GM12878 (cell line): Measurements from ENCODE around the gene ANOS1. TPM values are rescaled to one million over a fixed set of nuclear protein-coding genes. Genes with fewer than 3 reads are reported as not detected.

ENCODE experiments used
- ATAC-seq: fragments of 200-7000 bp; cut with Tn5 transposase; 3 replicates; pipeline ENCODE4 v1.9.1; 2020; ENCODE audit warnings: mild to moderate bottlenecking, moderate library complexity
- BruUV-seq: library from RNA; stranded (reverse); fragments of 400-500 nt; replicated peaks from 2 replicates; lab custom pipeline; 2021; lab: Mats Ljungman, UMichigan
- CTCF ChIA-PET: fragments of 300-600 bp; sonication (Branson Sonifier 250); formaldehyde crosslinking; extraction: SDS; loops from one replicate; lab custom pipeline; 2021; ENCODE audit warnings: inconsistent platforms; lab: Yijun Ruan, JAX
- POLR2A ChIA-PET: fragments of 350-600 bp; formaldehyde crosslinking; extraction: SDS; loops from one replicate; lab custom pipeline; 2021; ENCODE audit warnings: inconsistent platforms; lab: Charles Lee
- RAD21 ChIA-PET: fragments of 300-600 bp; sonication (Branson Sonifier 250); formaldehyde crosslinking; loops from one replicate; lab custom pipeline; 2023; ENCODE audit warnings: antibody characterized with exemption; ENCODE audit not compliant: unreplicated experiment; lab: Charles Lee
- SMC1A ChIA-PET: fragments of 300-600 bp; sonication (Branson Sonifier 250); formaldehyde crosslinking; loops from one replicate; lab custom pipeline; 2023; ENCODE audit not compliant: unreplicated experiment, uncharacterized antibody; lab: Charles Lee
- DNase-seq: peaks from one replicate; pipeline ENCODE4 v3.0.0-alpha.2; 2011; ENCODE audit warnings: low read depth, low spot score
- FAIRE-seq: peaks from 3 replicates; lab custom pipeline; 2011; peaks lifted over from hg19 to GRCh38; lab: Jason Lieb, UNC
- H2AFZ ChIP-seq: 2 replicates; pipeline ENCODE4 v1.6.0; 2011; ENCODE audit warnings: low read depth, low read length, control low read depth; ENCODE audit not compliant: control insufficient read depth
- H3K27ac ChIP-seq: 2 replicates; pipeline ENCODE4 v1.5.1; 2011; ENCODE audit warnings: control low read depth; ENCODE audit not compliant: control insufficient read depth, insufficient read depth
- H3K27me3 ChIP-seq, 2 experiments: replicated peaks in 1 of 2; 2 replicates each; pipeline versions ENCODE4 v1.6.0 to v1.6.1; 2011; ENCODE audit warnings: low read length in 1 of 2; ENCODE audit not compliant: control insufficient read depth in 2 of 2, insufficient read depth in 2 of 2
- H3K36me3 ChIP-seq, 2 experiments: 2 replicates each; pipeline ENCODE4 v1.5.1; 2011; ENCODE audit warnings: low read length in 1 of 2; ENCODE audit not compliant: control insufficient read depth in 2 of 2, insufficient read depth in 2 of 2
- H3K4me1 ChIP-seq: 2 replicates; pipeline ENCODE4 v1.6.1; 2011; ENCODE audit warnings: mild to moderate bottlenecking, low read length, moderate library complexity, mixed read lengths; ENCODE audit not compliant: control insufficient read depth, insufficient read depth
- H3K4me2 ChIP-seq: 2 replicates; pipeline ENCODE4 v1.6.0; 2011; ENCODE audit warnings: control low read depth; ENCODE audit not compliant: control insufficient read depth, insufficient read depth
- H3K4me3 ChIP-seq: fragments of 200-600 bp; sonication (generic); 2 replicates; pipeline ENCODE4 v1.5.1; 2016
- H3K79me2 ChIP-seq: 2 replicates; pipeline ENCODE4 v1.6.0; 2011; ENCODE audit warnings: low read length; ENCODE audit not compliant: control insufficient read depth, insufficient read depth
- H3K9ac ChIP-seq: 2 replicates; pipeline ENCODE4 v1.8.0; 2011; ENCODE audit warnings: low read length, control low read depth, mixed read lengths; ENCODE audit not compliant: control insufficient read depth, insufficient read depth
- H3K9me3 ChIP-seq: replicated peaks from 3 replicates; pipeline ENCODE4 v1.5.1; 2011; ENCODE audit warnings: mild to moderate bottlenecking, low read length; ENCODE audit not compliant: control insufficient read depth, insufficient read depth
- H4K20me1 ChIP-seq: 2 replicates; pipeline ENCODE4 v1.6.0; 2011; ENCODE audit not compliant: control insufficient read depth, insufficient read depth
- CHD2 ChIP-seq: IDR thresholded peaks from 2 replicates; pipeline ENCODE4 v1.6.1; 2011; ENCODE audit warnings: low read depth, low read length, improper control_type of control experiment, borderline replicate concordance
- GATAD2B ChIP-seq: fragments of 450-650 bp; conservative IDR thresholded peaks from 2 replicates; pipeline ENCODE4 v1.6.1; 2017; ENCODE audit warnings: low read depth, mild to moderate bottlenecking, moderate library complexity
- MEF2A ChIP-seq: IDR thresholded peaks from 2 replicates; pipeline ENCODE4 v1.6.1; 2011; ENCODE audit warnings: low read depth, mild to moderate bottlenecking, low read length, moderate library complexity; ENCODE audit not compliant: insufficient read depth
- WGBS: methylation state at CpG from one replicate; pipeline ENCODE4 v1.1.6; 2016; ENCODE audit warnings: low lambda C conversion rate; ENCODE audit not compliant: insufficient replicate concordance, insufficient coverage; ENCODE audit errors: missing lambda C conversion rate; 5-methylcytosine and 5-hydroxymethylcytosine counted together
- in situ Hi-C: fragments of 300-500 bp; cut with MboI; formaldehyde crosslinking; loops from 9 replicates; pipeline ENCODE4 v1.14.3; 2018; ENCODE audit warnings: mixed read lengths
- intact Hi-C: fragments of 100-400 bp; cut with micrococcal nuclease; formaldehyde crosslinking; loops from one replicate; pipeline ENCODE4 v1.14.2; 2022; ENCODE audit not compliant: unreplicated experiment
- polyA plus RNA-seq, 11 experiments: library from polyadenylated mRNA; depleted of rRNA in 4 of 11; unstranded in 6 of 11; stranded (reverse) in 5 of 11; fragments of >200 nt; fragmentation: Nextera tagmentation in 4 of 11; fragmentation: Illumina TruSeq in 1 of 11; extraction: Ambion mirVana in 4 of 11; extraction: Trizol in 1 of 11; gene quantifications; 1 replicate in 1 of 11; 2 replicates in 10 of 11; pipeline versions ENCODE4 v1.2.1 to v1.2.3, GENCODE V29; 2011 to 2016; ENCODE audit warnings: inconsistent platforms in 2 of 11, missing spikeins in 2 of 11, low read depth in 1 of 11
- total RNA-seq, 4 experiments: library from RNA; depleted of rRNA in 3 of 4; stranded (reverse); fragments of >200 nt in 3 of 4; fragmentation: Illumina TruSeq in 1 of 4; extraction: Trizol in 1 of 4; gene quantifications; 2 replicates each; pipeline versions ENCODE4 v1.2.1 to v1.2.3, GENCODE V29; 2013 to 2021
- TF ChIP-seq, protein P1 (sequence below): fragments of 450-650 bp; IDR thresholded peaks from 2 replicates; pipeline ENCODE4 v1.6.1; 2017; ENCODE audit warnings: mild to moderate bottlenecking, moderate library complexity
- TF ChIP-seq, protein P2 (sequence below): fragments of 450-650 bp; IDR thresholded peaks from 2 replicates; pipeline ENCODE4 v1.6.1; 2017; ENCODE audit warnings: low read depth, mild to moderate bottlenecking, moderate library complexity

The ANOS1 gene
- total and polyA plus RNA-seq, 10 of the 15 experiments (the other 5 are each of a cell fraction or from before 2014, with no cell fraction given), result under 0.01 to 4.0 (median 0.03) TPM; not detected in 3

DNA sequence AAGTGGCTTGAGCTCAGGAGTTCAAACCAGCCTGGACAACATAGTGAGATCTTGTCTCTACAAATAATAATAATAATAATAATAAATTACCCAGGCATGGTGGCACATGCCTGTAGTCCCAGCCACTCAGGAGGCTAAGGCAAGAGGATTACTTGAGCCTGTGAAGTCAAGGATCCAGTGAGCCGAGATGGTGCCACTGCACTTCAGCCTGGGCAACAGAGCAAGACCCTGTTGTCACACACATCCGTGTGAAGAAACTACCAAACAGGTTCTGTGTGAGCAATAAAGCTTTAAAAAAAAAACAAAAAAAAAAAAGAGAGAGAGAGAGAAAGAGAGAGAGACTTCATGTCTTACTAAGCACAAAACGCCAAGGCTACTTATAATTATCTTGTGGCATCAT lies 42.5 kb downstream of the ANOS1 start:
- in situ Hi-C loops, result no loop called here
- DNase-seq (no peak), FAIRE-seq (no peak)
- Histone ChIP-seq H2AFZ (no peak overlapping the region), H3K79me2 (no peaks in the 10 kb centered on the region), H3K9me3 (no peaks in the 10 kb centered on the region), H3K4me1 (no peaks in the 10 kb centered on the region)
- SMC1A ChIA-PET, result no interaction called here
- intact Hi-C loops, result no loop called here
- TF ChIP-seq MEF2A (no peak), GATAD2B (no peak), CHD2 (no peak)
- TF ChIP-seq, protein P1, sequence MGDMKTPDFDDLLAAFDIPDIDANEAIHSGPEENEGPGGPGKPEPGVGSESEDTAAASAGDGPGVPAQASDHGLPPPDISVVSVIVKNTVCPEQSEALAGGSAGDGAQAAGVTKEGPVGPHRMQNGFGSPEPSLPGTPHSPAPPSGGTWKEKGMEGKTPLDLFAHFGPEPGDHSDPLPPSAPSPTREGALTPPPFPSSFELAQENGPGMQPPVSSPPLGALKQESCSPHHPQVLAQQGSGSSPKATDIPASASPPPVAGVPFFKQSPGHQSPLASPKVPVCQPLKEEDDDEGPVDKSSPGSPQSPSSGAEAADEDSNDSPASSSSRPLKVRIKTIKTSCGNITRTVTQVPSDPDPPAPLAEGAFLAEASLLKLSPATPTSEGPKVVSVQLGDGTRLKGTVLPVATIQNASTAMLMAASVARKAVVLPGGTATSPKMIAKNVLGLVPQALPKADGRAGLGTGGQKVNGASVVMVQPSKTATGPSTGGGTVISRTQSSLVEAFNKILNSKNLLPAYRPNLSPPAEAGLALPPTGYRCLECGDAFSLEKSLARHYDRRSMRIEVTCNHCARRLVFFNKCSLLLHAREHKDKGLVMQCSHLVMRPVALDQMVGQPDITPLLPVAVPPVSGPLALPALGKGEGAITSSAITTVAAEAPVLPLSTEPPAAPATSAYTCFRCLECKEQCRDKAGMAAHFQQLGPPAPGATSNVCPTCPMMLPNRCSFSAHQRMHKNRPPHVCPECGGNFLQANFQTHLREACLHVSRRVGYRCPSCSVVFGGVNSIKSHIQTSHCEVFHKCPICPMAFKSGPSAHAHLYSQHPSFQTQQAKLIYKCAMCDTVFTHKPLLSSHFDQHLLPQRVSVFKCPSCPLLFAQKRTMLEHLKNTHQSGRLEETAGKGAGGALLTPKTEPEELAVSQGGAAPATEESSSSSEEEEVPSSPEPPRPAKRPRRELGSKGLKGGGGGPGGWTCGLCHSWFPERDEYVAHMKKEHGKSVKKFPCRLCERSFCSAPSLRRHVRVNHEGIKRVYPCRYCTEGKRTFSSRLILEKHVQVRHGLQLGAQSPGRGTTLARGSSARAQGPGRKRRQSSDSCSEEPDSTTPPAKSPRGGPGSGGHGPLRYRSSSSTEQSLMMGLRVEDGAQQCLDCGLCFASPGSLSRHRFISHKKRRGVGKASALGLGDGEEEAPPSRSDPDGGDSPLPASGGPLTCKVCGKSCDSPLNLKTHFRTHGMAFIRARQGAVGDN, result no peak
- TF ChIP-seq, protein P2, sequence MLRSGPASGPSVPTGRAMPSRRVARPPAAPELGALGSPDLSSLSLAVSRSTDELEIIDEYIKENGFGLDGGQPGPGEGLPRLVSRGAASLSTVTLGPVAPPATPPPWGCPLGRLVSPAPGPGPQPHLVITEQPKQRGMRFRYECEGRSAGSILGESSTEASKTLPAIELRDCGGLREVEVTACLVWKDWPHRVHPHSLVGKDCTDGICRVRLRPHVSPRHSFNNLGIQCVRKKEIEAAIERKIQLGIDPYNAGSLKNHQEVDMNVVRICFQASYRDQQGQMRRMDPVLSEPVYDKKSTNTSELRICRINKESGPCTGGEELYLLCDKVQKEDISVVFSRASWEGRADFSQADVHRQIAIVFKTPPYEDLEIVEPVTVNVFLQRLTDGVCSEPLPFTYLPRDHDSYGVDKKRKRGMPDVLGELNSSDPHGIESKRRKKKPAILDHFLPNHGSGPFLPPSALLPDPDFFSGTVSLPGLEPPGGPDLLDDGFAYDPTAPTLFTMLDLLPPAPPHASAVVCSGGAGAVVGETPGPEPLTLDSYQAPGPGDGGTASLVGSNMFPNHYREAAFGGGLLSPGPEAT, result no peak
- TF ChIP-seq, all 136 proteins: peak for 0
- CTCF ChIA-PET, result interaction anchor here (1.5 kb wide), 1 partner anchor 9 kb away, joined by 3 read pairs; no protein-coding TSS in a partner anchor
- POLR2A ChIA-PET, result no interaction called here
- no peak for ATAC-seq
- RAD21 ChIA-PET, result no interaction called here
- H3K27ac ChIP-seq, result no peak overlapping the region
- BruUV-seq, result no TSS peak
- H3K9ac ChIP-seq, result no peak overlapping the region
- 34% methylated on average over 3 of the region's 3 CpGs for WGBS
- no peaks in the 10 kb centered on the region for H3K36me3 ChIP-seq
- H4K20me1 ChIP-seq, result no peaks in the 10 kb centered on the region
- no peak overlapping the region for H3K4me2 ChIP-seq
- H3K4me3 ChIP-seq, result no peak overlapping the region
- no peaks in the 10 kb centered on the region for H3K27me3 ChIP-seq
